NT2/D1 (cell line): ENCODE data around the gene TMCO5A.

Experiments
- YY1 ChIP-seq: IDR thresholded peaks from 2 replicates; pipeline ENCODE4 v1.6.1; 2011; ENCODE audit not compliant: insufficient read length, insufficient read depth
- ZNF274 ChIP-seq: IDR thresholded peaks from 2 replicates; pipeline ENCODE4 v1.6.1; 2011; ENCODE audit warnings: mild to moderate bottlenecking, low read depth, low read length

DNA sequence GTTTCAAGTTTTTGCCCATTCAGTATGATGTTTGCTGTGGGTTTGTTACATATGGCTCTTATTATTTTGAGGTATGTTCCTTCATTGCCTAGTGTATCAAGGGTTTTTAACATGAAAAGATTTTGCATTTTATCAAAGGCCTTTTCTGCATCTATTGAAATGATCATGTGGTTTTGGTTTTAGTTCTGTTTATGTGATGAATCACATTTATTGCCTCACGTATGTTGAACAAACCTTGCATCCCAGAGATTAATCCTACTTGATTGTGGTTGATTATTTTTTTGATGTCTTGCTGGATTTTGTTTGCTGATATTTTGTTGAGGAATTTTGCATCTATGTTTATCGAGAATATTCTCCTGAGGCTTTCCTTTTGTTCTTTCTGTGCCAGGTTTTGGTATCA is 39.4 kb downstream of the TMCO5A start:
- TF ChIP-seq YY1 (no peak), ZNF274 (no peak)
